D721Med (cell line): ENCODE results near the gene PTGER3.

Source experiments
- DNase-seq: peaks from one replicate; pipeline ENCODE4 v3.0.0; 2011; ENCODE audit warnings: low spot score; ENCODE audit not compliant: insufficient read length
- FAIRE-seq: peaks from 2 replicates; lab custom pipeline; 2011; peaks lifted over from hg19 to GRCh38; lab: Jason Lieb, UNC
- TF ChIP-seq, protein P1 (sequence below): IDR thresholded peaks from 2 replicates; pipeline ENCODE4 v1.5.1; 2012; ENCODE audit warnings: mild to moderate bottlenecking, control low read depth; ENCODE audit not compliant: insufficient read depth; ENCODE audit errors: missing control alignments

Gene PTGER3

DNA sequence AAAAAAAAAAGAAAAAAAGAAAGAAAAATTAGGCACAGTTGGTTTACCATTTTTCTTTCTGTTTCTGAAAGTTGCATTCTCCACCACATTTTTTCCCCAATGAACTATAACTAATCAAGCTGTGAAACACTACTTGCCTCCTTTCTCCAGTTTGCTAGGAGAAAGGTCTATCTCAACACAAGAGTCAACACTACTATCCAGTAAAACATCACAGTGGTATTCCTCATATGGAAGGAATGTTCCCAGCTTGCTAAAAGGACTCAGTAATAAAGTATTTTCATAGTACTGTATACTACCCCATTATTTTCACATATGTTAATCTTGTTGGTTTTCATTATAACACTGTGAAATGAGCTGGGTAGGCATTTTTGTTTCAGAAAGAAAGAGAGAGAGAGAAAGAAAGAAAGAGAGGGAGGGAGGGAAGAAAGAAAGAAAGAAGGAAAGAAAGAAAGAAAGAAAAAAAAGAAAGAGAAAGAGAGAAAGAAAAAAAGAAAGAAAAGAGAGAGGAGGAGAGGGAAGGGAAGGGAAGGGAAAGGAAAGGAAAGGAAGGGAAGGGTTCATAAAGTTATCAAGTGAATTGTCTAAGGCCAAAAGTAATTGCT lies 7.9 kb downstream of the PTGER3 start:
- FAIRE-seq, result no peak
- DNase-seq, result no peak
- TF ChIP-seq, protein P1, sequence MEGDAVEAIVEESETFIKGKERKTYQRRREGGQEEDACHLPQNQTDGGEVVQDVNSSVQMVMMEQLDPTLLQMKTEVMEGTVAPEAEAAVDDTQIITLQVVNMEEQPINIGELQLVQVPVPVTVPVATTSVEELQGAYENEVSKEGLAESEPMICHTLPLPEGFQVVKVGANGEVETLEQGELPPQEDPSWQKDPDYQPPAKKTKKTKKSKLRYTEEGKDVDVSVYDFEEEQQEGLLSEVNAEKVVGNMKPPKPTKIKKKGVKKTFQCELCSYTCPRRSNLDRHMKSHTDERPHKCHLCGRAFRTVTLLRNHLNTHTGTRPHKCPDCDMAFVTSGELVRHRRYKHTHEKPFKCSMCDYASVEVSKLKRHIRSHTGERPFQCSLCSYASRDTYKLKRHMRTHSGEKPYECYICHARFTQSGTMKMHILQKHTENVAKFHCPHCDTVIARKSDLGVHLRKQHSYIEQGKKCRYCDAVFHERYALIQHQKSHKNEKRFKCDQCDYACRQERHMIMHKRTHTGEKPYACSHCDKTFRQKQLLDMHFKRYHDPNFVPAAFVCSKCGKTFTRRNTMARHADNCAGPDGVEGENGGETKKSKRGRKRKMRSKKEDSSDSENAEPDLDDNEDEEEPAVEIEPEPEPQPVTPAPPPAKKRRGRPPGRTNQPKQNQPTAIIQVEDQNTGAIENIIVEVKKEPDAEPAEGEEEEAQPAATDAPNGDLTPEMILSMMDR, result no peak

DNA sequence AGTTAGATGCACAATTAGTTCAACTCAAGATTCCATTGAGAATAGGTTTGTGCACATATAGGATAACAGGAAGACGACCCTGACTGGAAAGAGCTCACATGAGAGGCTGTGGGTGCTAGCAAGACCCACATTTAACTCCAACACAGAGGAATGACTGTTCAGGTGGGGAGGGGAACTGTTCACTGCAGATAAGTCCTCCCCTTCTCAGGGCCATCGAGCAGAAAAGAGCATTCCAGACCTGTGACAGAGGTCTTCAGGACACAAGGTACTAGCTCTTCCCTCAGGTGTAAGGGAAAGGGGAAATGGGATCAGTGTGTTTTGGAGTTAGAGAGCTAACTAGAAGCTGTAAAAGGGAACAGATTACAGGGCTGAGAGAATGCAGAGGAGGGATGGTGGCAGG lies 8.7 kb downstream of the PTGER3 start:
- no peak for DNase-seq
- TF ChIP-seq, protein P1, result no peak
- no peak for FAIRE-seq

DNA sequence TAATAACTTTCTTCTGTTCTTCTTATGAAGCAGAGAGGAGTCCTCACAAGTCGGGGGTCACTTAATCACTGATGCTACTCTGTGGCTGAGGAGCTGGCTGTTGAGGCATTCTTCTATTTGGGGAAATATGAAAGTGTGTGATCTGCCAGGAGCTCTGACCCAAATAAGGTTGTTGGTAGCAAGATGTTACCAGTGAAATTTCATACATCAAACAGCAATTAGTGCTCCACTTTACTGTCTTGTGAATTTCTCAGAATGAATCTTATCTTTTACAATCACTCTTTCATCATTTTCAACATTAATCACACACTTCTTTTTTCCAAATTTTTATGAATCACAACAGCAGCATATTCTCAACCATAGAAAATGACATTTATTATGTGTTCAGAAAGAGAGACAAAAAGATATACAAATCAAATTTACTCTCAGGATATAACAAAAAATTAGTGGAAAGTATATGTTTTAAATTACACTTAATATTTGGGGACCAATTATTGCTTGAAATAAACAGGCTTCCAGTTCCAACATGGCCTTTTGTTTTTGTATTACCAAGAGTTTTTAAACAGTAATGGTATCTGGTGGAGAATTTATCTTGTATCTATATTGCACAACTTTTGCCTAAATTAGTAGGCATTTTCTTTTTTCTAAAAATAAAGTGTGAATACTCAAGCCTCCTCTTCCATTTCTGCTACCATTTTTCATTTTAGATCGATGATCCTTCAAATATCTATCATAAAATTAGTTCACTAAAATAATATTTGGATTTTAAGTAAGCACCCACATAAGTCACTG lies 9.6 kb downstream of the PTGER3 start:
- TF ChIP-seq, protein P1, result no peak
- FAIRE-seq (no peak), DNase-seq (no peak)

DNA sequence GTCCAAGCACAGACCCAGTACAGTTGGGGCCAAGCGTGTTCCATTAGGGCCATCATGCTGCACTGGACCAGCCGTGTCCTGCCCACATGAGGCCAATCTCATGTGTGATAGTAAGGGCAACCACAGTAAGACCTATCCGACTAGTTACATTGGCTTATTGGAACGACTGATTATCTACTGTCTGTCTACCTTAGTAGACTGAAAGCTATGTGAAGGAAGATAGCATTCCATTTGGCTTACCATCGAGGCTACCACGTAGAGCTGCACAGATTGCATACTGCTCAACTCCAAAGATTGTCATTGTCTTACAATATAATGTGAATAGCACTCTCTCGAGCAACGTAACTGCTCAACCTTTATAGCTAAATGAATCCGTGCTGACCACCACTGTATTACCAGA lies 10.6 kb downstream of the PTGER3 start:
- TF ChIP-seq, protein P1, result no peak
- FAIRE-seq (no peak), DNase-seq (no peak)

DNA sequence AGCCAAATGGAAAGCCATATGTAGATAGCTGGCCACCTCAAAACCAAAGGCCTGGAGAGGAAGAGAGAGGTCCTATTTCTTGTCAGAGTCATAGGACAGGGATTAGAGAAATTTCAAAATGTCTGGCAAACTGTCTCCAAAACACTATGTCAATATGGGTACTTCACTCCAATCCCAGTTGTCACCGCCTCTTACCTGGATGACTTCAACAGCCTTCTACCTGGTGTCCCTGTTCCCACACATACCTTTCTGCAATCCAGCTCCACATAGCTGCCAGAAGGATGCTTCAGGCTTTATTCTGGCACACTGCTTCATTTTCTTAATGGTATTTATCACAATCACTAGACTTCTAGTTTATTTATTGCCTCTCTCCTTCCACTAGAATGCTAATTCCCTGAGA lies 14.5 kb downstream of the PTGER3 start:
- TF ChIP-seq, protein P1, result no peak
- FAIRE-seq (no peak), DNase-seq (no peak)

DNA sequence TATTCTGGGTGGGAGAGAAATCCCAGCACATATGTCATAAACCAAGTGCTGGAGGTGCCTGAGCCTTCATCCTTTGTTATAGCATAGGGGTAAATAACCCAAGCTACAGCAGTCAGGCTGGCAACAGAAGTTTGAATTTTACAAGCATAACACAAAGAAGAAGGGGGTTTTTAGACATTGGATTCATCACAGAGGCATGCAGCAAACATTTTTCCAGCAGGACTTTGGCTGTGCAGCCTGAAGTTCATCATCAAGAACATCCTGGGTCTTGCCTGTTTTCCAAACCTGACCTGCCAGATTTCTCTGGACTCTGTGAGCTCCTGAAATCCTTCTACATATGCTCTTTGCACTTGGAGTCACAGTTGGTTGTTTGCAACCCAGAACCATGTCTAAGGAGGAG lies 16.2 kb downstream of the PTGER3 start:
- DNase-seq (no peak), FAIRE-seq (no peak)
- TF ChIP-seq, protein P1, result no peak

DNA sequence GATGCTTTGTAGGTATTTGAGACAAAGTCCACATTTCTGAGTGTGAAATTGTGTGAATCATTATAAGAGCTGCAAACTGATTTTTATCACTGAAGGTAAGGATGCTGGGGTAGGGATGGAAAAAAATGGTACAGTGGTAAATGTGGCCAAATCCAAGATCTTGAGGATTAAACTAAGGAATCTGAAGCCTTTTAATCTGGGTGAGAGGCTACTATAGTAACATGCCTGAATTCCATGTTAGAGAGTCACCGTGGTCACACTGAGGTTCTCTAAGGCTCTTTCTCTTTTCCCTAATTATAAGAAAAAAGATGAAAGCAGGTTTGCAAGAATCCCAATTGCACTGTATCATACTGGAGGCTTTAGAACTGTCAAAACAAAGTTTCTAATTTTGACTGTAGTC lies 17.6 kb downstream of the PTGER3 start:
- TF ChIP-seq, protein P1, result no peak
- no peak for FAIRE-seq

More for the DNA sequence above, 17.6 kb downstream of the PTGER3 start:
- no peak for DNase-seq
